H7 (cell line): ENCODE data around the gene CD6. TPM values are rescaled to one million over a fixed set of nuclear protein-coding genes. Genes with fewer than 3 reads are reported as not detected.

Experiments used
- DNase-seq: peaks from one replicate; pipeline ENCODE4 v3.0.0; 2012
- H3K27me3 ChIP-seq: 2 replicates; pipeline ENCODE4 v1.6.0; 2011; ENCODE audit warnings: mild to moderate bottlenecking, low read length; ENCODE audit not compliant: control insufficient read depth, insufficient read depth
- H3K36me3 ChIP-seq: replicated peaks from 2 replicates; pipeline ENCODE4 v1.5.1; 2011; ENCODE audit warnings: low read length; ENCODE audit not compliant: control insufficient read depth, insufficient read depth
- H3K4me3 ChIP-seq: 2 replicates; pipeline ENCODE4 v1.5.1; 2011; ENCODE audit warnings: low read depth, mild to moderate bottlenecking, control low read depth, low read length, moderate library complexity; ENCODE audit not compliant: insufficient read depth
- total RNA-seq: library from RNA; depleted of rRNA; stranded (reverse); fragments of >200 nt; shearing (Covaris generic); gene quantifications from 2 replicates; pipeline ENCODE4 v1.2.3, GENCODE V29; 2014

Gene CD6
- total RNA-seq, 1 experiment from 2014 or later, result not detected

- Histone ChIP-seq H3K27me3 (no peaks in the 10 kb centered on the region), H3K36me3 (peaks cover 2% of the 10 kb centered on the region; the same call in 1 of the 2 replicates), H3K4me3 (no peak overlapping the region)
- DNase-seq, result peak; percentile 5
Observed at GRCh38 chr11:60942219-60942618, 29.3 kb upstream of the CD6 start.

GRCh38 chr11:60942970-60943565, 28.4 kb upstream of the CD6 start:
- Histone ChIP-seq H3K36me3 (peaks cover 2% of the 10 kb centered on the region; the same call in 1 of the 2 replicates), H3K4me3 (no peak overlapping the region), H3K27me3 (no peaks in the 10 kb centered on the region)
- no peak for DNase-seq

- H3K27me3 ChIP-seq, result peaks cover 2% of the 10 kb centered on the region; the same call in 1 of the 2 replicates
- DNase-seq, result peak; percentile 71
Observed at GRCh38 chr11:60944490-60945294, 26.8 kb upstream of the CD6 start.

DNA sequence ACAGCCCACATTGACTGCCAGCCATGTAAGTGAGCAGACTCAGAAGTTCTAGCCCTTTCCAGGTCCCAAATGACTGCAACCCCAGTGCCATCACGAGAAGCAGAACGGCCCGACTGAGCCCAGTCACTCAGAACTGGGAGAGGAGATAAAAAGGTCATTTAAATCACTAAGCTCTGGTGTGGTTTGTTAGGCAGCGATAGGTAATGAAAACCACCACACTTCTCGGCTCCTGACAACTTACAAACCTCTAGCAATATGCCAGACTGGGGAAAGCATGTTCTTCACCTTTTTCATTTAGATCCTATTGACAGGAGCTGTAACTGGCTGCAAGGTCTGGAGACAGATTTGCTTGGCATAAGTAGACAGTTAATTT, 26.2 kb upstream of the CD6 start:
- Histone ChIP-seq H3K27me3 (peaks cover 5% of the 10 kb centered on the region), H3K4me3 (no peak overlapping the region), H3K36me3 (peaks cover 2% of the 10 kb centered on the region; the same call in 1 of the 2 replicates)
- DNase-seq, result no peak

More at GRCh38 chr11:60944490-60945294, 26.8 kb upstream of the CD6 start:
- no peak overlapping the region for H3K4me3 ChIP-seq
- H3K36me3 ChIP-seq, result peaks cover 2% of the 10 kb centered on the region; the same call in 1 of the 2 replicates

DNA sequence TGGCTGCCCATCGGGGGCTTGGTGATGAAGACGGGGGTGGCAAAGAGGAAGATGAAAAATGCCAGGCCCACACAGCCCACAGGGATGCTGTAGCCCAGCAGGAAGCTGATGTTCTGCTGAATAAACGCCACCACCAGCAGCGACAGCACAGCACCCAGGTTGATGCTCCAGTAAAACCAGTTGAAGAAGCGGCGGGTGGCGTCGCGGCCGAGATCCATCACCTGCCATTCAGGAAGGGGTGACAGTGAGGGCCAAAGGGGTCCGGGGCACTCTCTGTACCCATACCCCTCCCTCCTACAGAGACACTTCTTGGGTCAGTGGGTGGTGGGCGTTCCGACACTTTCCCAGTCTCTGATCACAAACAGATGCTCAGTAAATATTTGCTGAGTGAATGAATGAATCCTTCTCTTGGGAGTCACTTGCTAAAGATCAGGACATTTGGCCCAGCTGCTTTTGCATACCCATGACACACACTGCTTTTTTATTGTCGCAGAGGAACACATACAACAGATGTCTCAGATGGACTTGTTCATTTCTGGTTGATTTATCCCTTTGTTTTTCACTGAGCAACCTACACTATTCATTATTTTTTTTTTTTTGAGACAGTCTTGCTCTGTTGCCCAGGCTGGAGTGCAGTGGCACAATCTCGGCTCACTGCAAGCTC, 24.7 kb upstream of the CD6 start:
- no peak overlapping the region for H3K4me3 ChIP-seq
- H3K27me3 ChIP-seq, result peaks cover 15% of the 10 kb centered on the region
- DNase-seq, result no peak
- peaks cover under 1% of the 10 kb centered on the region; the same call in 1 of the 2 replicates for H3K36me3 ChIP-seq

DNA sequence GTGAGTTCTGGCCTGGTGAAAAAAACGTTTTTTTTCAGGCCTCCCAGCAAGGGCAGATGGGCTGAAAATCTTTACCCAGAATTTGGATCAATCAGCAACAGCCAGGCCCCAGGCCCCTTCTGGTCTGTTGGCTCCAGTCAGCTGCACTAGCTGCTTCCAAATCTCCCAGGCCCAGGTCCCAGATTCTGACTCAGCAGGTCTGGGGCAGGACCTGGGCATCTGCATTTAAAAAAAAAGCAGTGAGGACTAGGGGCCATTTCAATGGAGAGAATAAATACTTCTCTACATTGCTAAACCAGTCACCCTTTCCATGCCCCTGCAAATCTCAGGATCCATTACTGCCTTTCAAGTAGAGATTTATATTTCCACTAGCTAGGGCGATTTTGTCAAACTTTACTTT, 23.8 kb upstream of the CD6 start:
- Histone ChIP-seq H3K36me3 (no peaks in the 10 kb centered on the region; the same call in 1 of the 2 replicates), H3K27me3 (peaks cover 21% of the 10 kb centered on the region), H3K4me3 (no peak overlapping the region)
- peak; percentile 37 for DNase-seq

DNA sequence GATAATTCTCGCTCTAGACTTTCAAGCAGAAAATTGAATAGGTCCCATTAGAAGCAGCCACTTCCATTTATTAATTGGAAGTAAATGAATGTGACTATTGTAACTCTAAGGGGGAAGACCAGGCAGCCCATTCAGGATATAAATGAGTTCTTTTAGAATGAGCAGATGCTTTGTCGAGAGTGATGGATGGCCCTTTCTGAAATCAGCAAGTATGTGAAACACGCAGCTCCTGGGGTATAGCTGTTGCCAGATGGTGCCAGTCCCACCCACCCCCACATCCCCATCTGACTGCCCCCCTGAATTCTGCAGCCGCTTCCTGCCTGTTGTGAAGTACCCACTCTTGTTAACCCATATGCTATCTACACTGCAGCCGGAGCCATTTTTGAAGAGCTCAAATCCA, 23.2 kb upstream of the CD6 start:
- H3K36me3 ChIP-seq, result no peaks in the 10 kb centered on the region; the same call in 1 of the 2 replicates
- H3K4me3 ChIP-seq, result no peak overlapping the region

GRCh38 chr11:60950024-60950423, 21.5 kb upstream of the CD6 start:
- Histone ChIP-seq H3K4me3 (no peak overlapping the region), H3K36me3 (no peaks in the 10 kb centered on the region; the same call in 1 of the 2 replicates), H3K27me3 (peaks cover 25% of the 10 kb centered on the region)
- DNase-seq, result peak; percentile 34

More for the DNA sequence above, 23.2 kb upstream of the CD6 start:
- DNase-seq, result no peak
- H3K27me3 ChIP-seq, result peaks cover 23% of the 10 kb centered on the region

DNA sequence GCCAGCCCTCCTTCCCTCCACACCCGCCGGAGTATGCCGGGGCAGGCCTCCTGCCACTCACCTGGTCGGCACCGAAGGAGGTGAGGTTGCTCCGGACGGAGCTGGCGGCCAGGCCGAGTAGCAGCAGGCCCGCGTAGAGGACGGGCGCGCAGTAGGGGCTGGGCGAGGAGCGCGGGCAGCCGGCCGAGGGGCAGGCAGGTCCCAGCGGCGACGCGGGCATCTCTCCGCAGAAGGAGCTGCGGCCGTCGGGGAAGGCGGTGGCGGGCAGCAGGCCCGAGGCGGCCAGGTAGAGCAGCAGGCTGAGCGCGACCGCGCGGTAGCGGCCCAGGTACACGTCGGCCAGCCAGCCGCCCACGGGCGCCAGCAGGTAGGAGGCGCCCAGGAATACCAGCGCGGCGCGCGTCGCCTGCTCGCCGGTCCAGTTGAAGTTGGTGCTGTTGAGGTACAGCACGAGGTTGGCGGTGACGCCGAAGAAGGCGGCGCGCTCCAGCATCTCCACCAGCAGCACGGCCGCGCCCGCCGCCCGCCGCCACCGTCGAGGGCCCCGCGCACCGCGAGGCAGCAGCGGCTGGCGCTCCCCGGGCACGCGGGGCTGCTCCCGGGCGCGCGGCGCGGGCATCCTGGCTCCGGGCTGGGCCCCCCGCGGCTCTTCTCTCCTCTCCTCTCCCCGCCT, 20.4 kb upstream of the CD6 start:
- Histone ChIP-seq H3K4me3 (peak overlapping the region; percentile 54), H3K36me3 (no peaks in the 10 kb centered on the region), H3K27me3 (peaks cover 25% of the 10 kb centered on the region)
- peak; percentile 81 for DNase-seq

GRCh38 chr11:60951606-60951903, 19.9 kb upstream of the CD6 start:
- Histone ChIP-seq H3K4me3 (peak overlapping the region; percentile 54), H3K36me3 (no peaks in the 10 kb centered on the region), H3K27me3 (peaks cover 25% of the 10 kb centered on the region)
- DNase-seq, result no peak

GRCh38 chr11:60951904-60952741, 19.4 kb upstream of the CD6 start, which contains the start of gene SLC15A3:
Gene SLC15A3, minus strand, starts transcription at chr11:60952176. Its CDS starts 625 bp downstream, at chr11:60951551.
- peak; percentile 77 for DNase-seq

DNA sequence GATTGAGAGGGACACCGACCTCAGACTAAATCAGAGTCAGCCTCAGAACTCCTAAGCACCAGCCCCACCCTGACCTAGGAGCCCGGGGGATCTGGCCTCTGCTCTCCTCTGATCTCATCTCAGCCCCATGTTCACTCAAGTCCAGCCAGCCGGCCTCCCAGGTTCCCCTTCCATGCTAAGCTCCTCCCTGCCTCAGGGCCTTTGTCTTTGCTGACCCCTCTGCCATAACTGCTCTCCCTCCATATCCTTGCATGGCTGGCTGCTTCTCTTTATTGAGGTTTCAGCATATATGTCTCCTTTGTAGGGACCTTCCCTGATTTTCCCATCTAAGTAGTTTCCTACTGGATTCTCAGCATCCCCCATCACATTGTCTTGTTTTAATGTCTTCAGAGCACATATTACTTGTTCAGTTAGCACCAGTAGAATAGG, 18.7 kb upstream of the CD6 start:
- Histone ChIP-seq H3K27me3 (peaks cover 25% of the 10 kb centered on the region), H3K36me3 (no peaks in the 10 kb centered on the region), H3K4me3 (peak overlapping the region; percentile 54; the same call in 1 of the 2 replicates)
- DNase-seq, result no peak

More at GRCh38 chr11:60951904-60952741, 19.4 kb upstream of the CD6 start, which contains the start of gene SLC15A3:
- peak within 1 kb of the TSS; percentile 54 for H3K4me3 ChIP-seq
- H3K27me3 ChIP-seq, result peaks cover 25% of the 10 kb centered on the region
- H3K36me3 ChIP-seq, result no peaks in the 10 kb centered on the region

DNA sequence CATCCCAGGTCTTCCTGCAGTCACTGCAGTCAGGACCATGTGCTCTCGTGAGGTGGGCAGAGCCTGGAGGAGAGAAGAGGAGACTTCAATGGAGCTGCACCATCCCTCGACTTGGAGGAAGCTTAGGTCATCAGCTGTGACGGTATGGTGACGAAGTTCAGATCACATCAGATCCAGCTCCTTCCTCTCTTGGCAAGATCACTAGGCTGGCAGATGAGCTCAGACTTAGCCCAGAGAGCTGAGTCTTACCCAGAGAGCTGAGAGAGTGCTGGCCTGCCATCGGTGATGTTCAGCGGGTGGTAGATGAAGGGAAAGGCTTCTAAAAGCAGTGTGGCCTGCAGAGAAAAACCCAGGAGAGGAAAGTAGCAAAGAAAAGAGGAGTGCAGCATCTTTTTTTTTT, 17.7 kb upstream of the CD6 start:
- Histone ChIP-seq H3K27me3 (peaks cover 25% of the 10 kb centered on the region), H3K36me3 (no peaks in the 10 kb centered on the region), H3K4me3 (no peak overlapping the region)
- no peak for DNase-seq
